ENCODE results near the gene RPGRIP1. TPM values are rescaled to one million over a fixed set of nuclear protein-coding genes. Genes with fewer than 3 reads are reported as not detected.

RPGRIP1 gene
- total RNA-seq, 1 donor from 2014 or later = 1.1 TPM

Other genes with a start within 250 kb of the RPGRIP1 start
- not detected for gene TPPP2, start 249.9 kb upstream of the RPGRIP1 start, total RNA-seq
- gene RNASE13, start 245.3 kb upstream of the RPGRIP1 start, total RNA-seq = not detected
- gene RNASE7, start 237.7 kb upstream of the RPGRIP1 start, total RNA-seq = not detected
- gene RNASE8, start 222.3 kb upstream of the RPGRIP1 start, total RNA-seq = not detected
- gene ARHGEF40, start 209.8 kb upstream of the RPGRIP1 start, total RNA-seq = 28.5 TPM
- 46.1 TPM for gene ZNF219, start 181.4 kb upstream of the RPGRIP1 start, total RNA-seq
- 0.50 TPM for gene TMEM253, start 179.0 kb upstream of the RPGRIP1 start, total RNA-seq
- gene OR5AU1, start 124.0 kb upstream of the RPGRIP1 start, total RNA-seq = not detected
- gene HNRNPC, start 10.6 kb upstream of the RPGRIP1 start, total RNA-seq = 388 TPM
- gene SUPT16H, start 103.9 kb downstream of the RPGRIP1 start, total RNA-seq = 49.9 TPM
- gene CHD8, start 176.0 kb downstream of the RPGRIP1 start, total RNA-seq = 74.6 TPM
- gene RAB2B, start 196.9 kb downstream of the RPGRIP1 start, total RNA-seq = 30.7 TPM
- 72.2 TPM for gene TOX4, start 197.1 kb downstream of the RPGRIP1 start, total RNA-seq
- gene METTL3, start 231.3 kb downstream of the RPGRIP1 start, total RNA-seq = 47.8 TPM
- 7.1 TPM for gene SALL2, start 246.3 kb downstream of the RPGRIP1 start, total RNA-seq